Smooth muscle cell (in vitro differentiated cells): Measurements from ENCODE around the gene RGPD8. TPM values are rescaled to one million over a fixed set of nuclear protein-coding genes. Genes with fewer than 3 reads are reported as not detected.

Source experiments
- DNase-seq: peaks from one replicate; lab custom pipeline; 2025; ENCODE audit not compliant: unreplicated experiment; lab: John Stamatoyannopoulos, UW
- H2AFZ ChIP-seq: fragments of 200-600 bp; sonication (generic); 2 replicates; pipeline ENCODE4 v1.6.0; 2016; ENCODE audit warnings: antibody characterized with exemption, low read depth, mild to moderate bottlenecking
- H3F3A ChIP-seq: fragments of 200-600 bp; sonication (generic); 2 replicates; pipeline ENCODE4 v1.6.0; 2017; ENCODE audit warnings: antibody characterized with exemption, low read depth
- H3K27ac ChIP-seq: fragments of 200-600 bp; sonication (generic); 2 replicates; pipeline ENCODE4 v1.5.1; 2016; ENCODE audit warnings: low read depth, mild to moderate bottlenecking
- H3K27me3 ChIP-seq: fragments of 200-600 bp; sonication (generic); 2 replicates; pipeline ENCODE4 v1.6.1; 2016; ENCODE audit warnings: low read depth, mild to moderate bottlenecking
- H3K36me3 ChIP-seq: fragments of 200-600 bp; sonication (generic); 2 replicates; pipeline ENCODE4 v1.5.1; 2016; ENCODE audit warnings: low read depth
- H3K4me1 ChIP-seq: fragments of 200-600 bp; sonication (generic); 2 replicates; pipeline ENCODE4 v1.5.1; 2016; ENCODE audit warnings: low read depth
- H3K4me2 ChIP-seq: fragments of 200-600 bp; sonication (generic); 2 replicates; pipeline ENCODE4 v1.6.0; 2016; ENCODE audit warnings: mild to moderate bottlenecking
- H3K4me3 ChIP-seq: fragments of 200-600 bp; sonication (generic); 2 replicates; pipeline ENCODE4 v1.5.1; 2016; ENCODE audit warnings: mild to moderate bottlenecking
- H3K79me2 ChIP-seq: fragments of 200-600 bp; sonication (generic); 2 replicates; pipeline ENCODE4 v1.6.0; 2016; ENCODE audit warnings: low read depth, mild to moderate bottlenecking
- H3K9ac ChIP-seq: fragments of 200-600 bp; sonication (generic); 2 replicates; pipeline ENCODE4 v1.6.0; 2016; ENCODE audit warnings: low read depth
- H3K9me3 ChIP-seq: fragments of 200-600 bp; sonication (generic); replicated peaks from 2 replicates; pipeline ENCODE4 v1.5.1; 2016; ENCODE audit warnings: low read depth
- H4K20me1 ChIP-seq: fragments of 200-600 bp; sonication (generic); 2 replicates; pipeline ENCODE4 v1.6.0; 2016; ENCODE audit warnings: low read depth
- WGBS: methylation state at CpG from one replicate; pipeline ENCODE4 v1.1.7; 2016; ENCODE audit warnings: low lambda C conversion rate; 5-methylcytosine and 5-hydroxymethylcytosine counted together
- polyA plus RNA-seq: library from polyadenylated mRNA; unstranded; fragments of >200 nt; fragmentation: Nextera tagmentation; extraction: Ambion mirVana; gene quantifications from 2 replicates; pipeline ENCODE4 v1.2.1, GENCODE V29; 2016
- total RNA-seq: library from RNA; depleted of rRNA; stranded (reverse); fragments of >200 nt; gene quantifications from 2 replicates; pipeline ENCODE4 v1.2.3, GENCODE V29; 2014
- TF ChIP-seq, protein P1 (sequence below): fragments of 200-600 bp; sonication (generic); IDR thresholded peaks from 2 replicates; pipeline ENCODE4 v1.5.1; 2017; ENCODE audit warnings: borderline replicate concordance, mild to moderate bottlenecking, antibody characterized with exemption; ENCODE audit not compliant: insufficient read depth, poor library complexity, severe bottlenecking

Gene RGPD8
- total and polyA plus RNA-seq, 2 experiments from 2014 or later = 1.1 to 13.1 TPM

DNA sequence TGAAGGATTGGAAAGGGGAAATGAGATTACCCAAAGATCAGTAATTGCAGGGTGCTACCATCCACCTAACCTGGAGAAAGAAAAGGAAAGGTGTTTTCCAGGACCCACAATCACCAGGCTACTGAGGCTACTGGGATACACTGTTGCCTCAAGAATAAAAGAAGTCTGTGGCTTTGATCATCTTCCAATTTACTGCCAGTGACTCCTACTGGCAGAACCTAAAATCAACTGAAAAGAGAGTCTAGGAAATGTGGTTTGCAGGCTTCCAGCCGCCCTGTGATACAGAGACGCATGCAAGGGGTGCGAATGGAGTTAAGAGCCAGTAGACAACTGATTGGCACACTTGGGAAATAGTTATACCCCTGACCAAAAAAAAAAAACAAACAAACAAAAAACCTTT is 31.9 kb upstream of the RGPD8 start:
- Histone ChIP-seq H3K9ac (no peak overlapping the region), H3K4me1 (no peaks in the 10 kb centered on the region), H4K20me1 (no peaks in the 10 kb centered on the region), H3K36me3 (no peaks in the 10 kb centered on the region), H3K79me2 (no peaks in the 10 kb centered on the region), H3K9me3 (no peaks in the 10 kb centered on the region), H3F3A (no peaks in the 10 kb centered on the region), H2AFZ (no peak overlapping the region), H3K4me2 (no peak overlapping the region), H3K27ac (no peak overlapping the region), H3K27me3 (no peaks in the 10 kb centered on the region), H3K4me3 (no peak overlapping the region)
- 68% methylated on average over 3 of the region's 3 CpGs for WGBS
- TF ChIP-seq, protein P1, sequence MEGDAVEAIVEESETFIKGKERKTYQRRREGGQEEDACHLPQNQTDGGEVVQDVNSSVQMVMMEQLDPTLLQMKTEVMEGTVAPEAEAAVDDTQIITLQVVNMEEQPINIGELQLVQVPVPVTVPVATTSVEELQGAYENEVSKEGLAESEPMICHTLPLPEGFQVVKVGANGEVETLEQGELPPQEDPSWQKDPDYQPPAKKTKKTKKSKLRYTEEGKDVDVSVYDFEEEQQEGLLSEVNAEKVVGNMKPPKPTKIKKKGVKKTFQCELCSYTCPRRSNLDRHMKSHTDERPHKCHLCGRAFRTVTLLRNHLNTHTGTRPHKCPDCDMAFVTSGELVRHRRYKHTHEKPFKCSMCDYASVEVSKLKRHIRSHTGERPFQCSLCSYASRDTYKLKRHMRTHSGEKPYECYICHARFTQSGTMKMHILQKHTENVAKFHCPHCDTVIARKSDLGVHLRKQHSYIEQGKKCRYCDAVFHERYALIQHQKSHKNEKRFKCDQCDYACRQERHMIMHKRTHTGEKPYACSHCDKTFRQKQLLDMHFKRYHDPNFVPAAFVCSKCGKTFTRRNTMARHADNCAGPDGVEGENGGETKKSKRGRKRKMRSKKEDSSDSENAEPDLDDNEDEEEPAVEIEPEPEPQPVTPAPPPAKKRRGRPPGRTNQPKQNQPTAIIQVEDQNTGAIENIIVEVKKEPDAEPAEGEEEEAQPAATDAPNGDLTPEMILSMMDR = peak; percentile 5
- no peak for DNase-seq

DNA sequence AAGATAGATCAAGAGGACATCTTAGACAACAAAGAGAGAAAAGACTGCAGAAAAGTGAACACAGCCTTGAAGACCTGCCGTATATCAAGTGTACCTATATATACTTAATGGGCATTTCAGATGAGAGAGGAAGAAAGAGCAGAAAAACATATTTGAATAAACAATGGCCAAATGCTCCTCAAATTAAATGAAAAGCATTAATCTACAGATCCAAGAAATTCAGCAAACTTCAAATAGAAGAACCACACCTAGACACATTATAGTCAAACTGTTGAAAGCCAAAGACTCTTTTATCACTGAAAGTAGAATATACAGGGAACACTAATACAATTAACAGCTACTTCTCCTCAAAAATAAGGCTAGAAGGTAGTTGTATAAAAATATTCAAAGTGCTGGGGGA is 29.8 kb upstream of the RGPD8 start:
- Histone ChIP-seq H3K79me2 (no peaks in the 10 kb centered on the region), H4K20me1 (no peaks in the 10 kb centered on the region), H3K9ac (no peak overlapping the region), H3K4me3 (no peak overlapping the region), H3K27me3 (no peaks in the 10 kb centered on the region), H3K4me1 (no peaks in the 10 kb centered on the region), H3K9me3 (no peaks in the 10 kb centered on the region), H3K36me3 (no peaks in the 10 kb centered on the region), H3K4me2 (no peak overlapping the region), H3K27ac (no peak overlapping the region), H2AFZ (no peak overlapping the region), H3F3A (no peaks in the 10 kb centered on the region)
- DNase-seq = no peak
- TF ChIP-seq, protein P1 = no peak
- WGBS = 91% methylated on average over 1 of the region's 1 CpG

DNA sequence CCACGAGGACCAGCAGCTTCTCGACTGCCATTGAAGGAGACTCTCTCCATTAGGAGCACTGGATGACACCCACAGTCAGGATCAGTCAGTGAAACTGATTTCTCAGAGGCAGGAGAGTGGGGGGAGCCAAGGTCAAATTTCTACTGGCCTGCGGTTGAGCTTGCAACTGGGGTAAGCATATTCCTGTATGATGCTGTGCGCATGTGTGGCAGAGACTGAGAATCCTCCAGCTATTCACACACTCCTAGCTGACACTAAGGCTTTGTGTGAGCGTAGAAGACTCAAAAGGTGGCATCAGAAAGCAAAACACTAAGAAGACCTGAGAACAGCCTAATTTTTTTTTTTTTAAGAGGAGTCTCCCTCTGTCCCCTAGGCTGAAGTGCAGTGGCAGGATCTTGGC is 28.7 kb upstream of the RGPD8 start:
- Histone ChIP-seq H3K36me3 (no peaks in the 10 kb centered on the region), H3K27ac (no peak overlapping the region), H3K9ac (no peak overlapping the region), H3F3A (no peaks in the 10 kb centered on the region), H3K4me2 (no peak overlapping the region), H3K9me3 (no peaks in the 10 kb centered on the region), H2AFZ (no peak overlapping the region), H3K27me3 (no peaks in the 10 kb centered on the region), H3K79me2 (no peaks in the 10 kb centered on the region), H3K4me1 (no peaks in the 10 kb centered on the region), H4K20me1 (no peaks in the 10 kb centered on the region), H3K4me3 (no peak overlapping the region)
- TF ChIP-seq, protein P1 = no peak
- no peak for DNase-seq
- 83% methylated on average over 5 of the region's 5 CpGs for WGBS

DNA sequence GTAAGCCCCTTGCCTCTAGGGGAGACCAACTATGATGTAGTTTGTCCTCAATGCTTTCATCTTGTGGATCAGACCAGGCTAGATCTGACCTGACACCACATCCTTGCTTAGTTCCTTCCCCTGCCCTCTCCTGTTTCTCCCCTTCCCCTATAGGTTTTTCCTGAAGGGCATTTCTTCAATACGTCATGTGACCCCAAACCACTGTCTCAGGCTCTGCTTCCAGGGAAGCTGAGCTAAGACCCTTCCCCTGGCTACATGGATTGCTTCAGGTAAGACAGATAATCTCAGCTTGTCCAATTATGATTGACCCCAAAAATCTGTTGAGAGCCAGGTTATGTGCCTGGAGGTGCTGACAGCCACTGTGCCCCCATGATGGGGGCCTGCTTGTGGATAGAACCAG is 25.9 kb upstream of the RGPD8 start:
- Histone ChIP-seq H3K27ac (no peak overlapping the region), H3K9ac (no peak overlapping the region), H3K4me2 (no peak overlapping the region), H3K4me1 (no peaks in the 10 kb centered on the region), H3K79me2 (no peaks in the 10 kb centered on the region), H3F3A (no peaks in the 10 kb centered on the region), H2AFZ (no peak overlapping the region), H3K36me3 (no peaks in the 10 kb centered on the region), H3K27me3 (no peaks in the 10 kb centered on the region), H4K20me1 (no peaks in the 10 kb centered on the region), H3K4me3 (no peak overlapping the region), H3K9me3 (no peaks in the 10 kb centered on the region)
- 77% methylated on average over 1 of the region's 1 CpG for WGBS
- TF ChIP-seq, protein P1 = no peak
- no peak for DNase-seq
